H9 (cell line): Measurements from ENCODE around the gene RAB6A. TPM values are rescaled to one million over a fixed set of nuclear protein-coding genes. Genes with fewer than 3 reads are reported as not detected.

Experiments
- DNase-seq: peaks from one replicate; pipeline ENCODE4 v3.0.0-alpha.2; 2017
- H2AFZ ChIP-seq: one replicate; pipeline ENCODE4 v1.6.1; 2013; ENCODE audit warnings: mild to moderate bottlenecking, low read length, control low read depth, moderate library complexity
- H2AK5ac ChIP-seq: 2 replicates; pipeline ENCODE4 v1.6.1; 2013; ENCODE audit warnings: low read length, control low read depth, mixed read lengths; ENCODE audit not compliant: insufficient read length
- H2BK120ac ChIP-seq: one replicate; pipeline ENCODE4 v1.6.1; 2013; ENCODE audit warnings: low read depth, mild to moderate bottlenecking, low read length, control low read depth, inconsistent platforms; ENCODE audit not compliant: poor library complexity, severe bottlenecking
- H2BK12ac ChIP-seq: 2 replicates; pipeline ENCODE4 v1.6.1; 2013; ENCODE audit warnings: low read length, control low read depth, mixed read lengths, low read depth; ENCODE audit not compliant: insufficient read length
- H2BK15ac ChIP-seq: 2 replicates; pipeline ENCODE4 v1.6.1; 2013; ENCODE audit warnings: low read depth, low read length, control low read depth
- H2BK20ac ChIP-seq: one replicate; pipeline ENCODE4 v1.6.1; 2013; ENCODE audit warnings: low read depth, mild to moderate bottlenecking, low read length, control low read depth, inconsistent platforms; ENCODE audit not compliant: poor library complexity, severe bottlenecking
- H2BK5ac ChIP-seq: 2 replicates; pipeline ENCODE4 v1.6.1; 2013; ENCODE audit warnings: low read length, control low read depth, mixed read lengths; ENCODE audit not compliant: insufficient read length
- H3K14ac ChIP-seq: 2 replicates; pipeline ENCODE4 v1.6.1; 2013; ENCODE audit warnings: low read length, control low read depth; ENCODE audit not compliant: insufficient read depth
- H3K18ac ChIP-seq: 2 replicates; pipeline ENCODE4 v1.6.1; 2013; ENCODE audit warnings: low read depth, mild to moderate bottlenecking, mixed read lengths, low read length, control low read depth; ENCODE audit not compliant: insufficient read length
- H3K23ac ChIP-seq: 2 replicates; pipeline ENCODE4 v1.6.1; 2013; ENCODE audit warnings: low read length, control low read depth, mixed read lengths, low read depth; ENCODE audit not compliant: insufficient read length
- H3K23me2 ChIP-seq: 2 replicates; pipeline ENCODE4 v1.6.1; 2013; ENCODE audit warnings: low read depth, mild to moderate bottlenecking, mixed read lengths, low read length, control low read depth; ENCODE audit not compliant: insufficient read length, poor library complexity, severe bottlenecking
- H3K27ac ChIP-seq: 2 replicates; pipeline ENCODE4 v1.5.1; 2013; ENCODE audit warnings: low read length, control low read depth, mixed read lengths, low read depth; ENCODE audit not compliant: insufficient read length
- H3K27me3 ChIP-seq: 2 replicates; pipeline ENCODE4 v1.6.1; 2013; ENCODE audit warnings: low read length, control low read depth, inconsistent platforms; ENCODE audit not compliant: insufficient read depth
- H3K4ac ChIP-seq: 2 replicates; pipeline ENCODE4 v1.6.1; 2013; ENCODE audit warnings: low read depth, mild to moderate bottlenecking, control low read depth, inconsistent platforms, low read length, moderate library complexity
- H3K4me1 ChIP-seq: 2 replicates; pipeline ENCODE4 v1.6.1; 2013; ENCODE audit warnings: low read length, control low read depth, inconsistent platforms; ENCODE audit not compliant: insufficient read depth
- H3K4me2 ChIP-seq: 2 replicates; pipeline ENCODE4 v1.6.1; 2013; ENCODE audit warnings: low read length, control low read depth, mixed read lengths; ENCODE audit not compliant: insufficient read length, insufficient read depth
- H3K56ac ChIP-seq: 2 replicates; pipeline ENCODE4 v1.6.1; 2013; ENCODE audit warnings: low read depth, mild to moderate bottlenecking, mixed read lengths, low read length, control low read depth; ENCODE audit not compliant: insufficient read length
- H3K79me1 ChIP-seq: 2 replicates; pipeline ENCODE4 v1.6.1; 2013; ENCODE audit warnings: low read depth, mild to moderate bottlenecking, moderate library complexity, low read length, control low read depth, inconsistent platforms; ENCODE audit not compliant: insufficient read depth, poor library complexity, severe bottlenecking
- H3K79me2 ChIP-seq: 2 replicates; pipeline ENCODE4 v1.6.1; 2013; ENCODE audit warnings: low read length, control low read depth, inconsistent platforms; ENCODE audit not compliant: insufficient read depth
- H3K9ac ChIP-seq: 2 replicates; pipeline ENCODE4 v1.6.1; 2013; ENCODE audit warnings: low read length, control low read depth, mixed read lengths; ENCODE audit not compliant: insufficient read length; ENCODE audit errors: extremely low read depth
- H3K9me3 ChIP-seq: one replicate; pipeline ENCODE4 v1.6.1; 2013; ENCODE audit warnings: low read depth, low read length, inconsistent platforms; ENCODE audit not compliant: control insufficient read depth
- H3T11ph ChIP-seq: one replicate; pipeline ENCODE4 v1.6.1; 2013; ENCODE audit warnings: mild to moderate bottlenecking, low read length, control low read depth, inconsistent platforms
- H4K20me1 ChIP-seq: one replicate; pipeline ENCODE4 v1.6.1; 2013; ENCODE audit not compliant: control insufficient read depth, insufficient read length, insufficient read depth
- H4K5ac ChIP-seq: 2 replicates; pipeline ENCODE4 v1.6.1; 2013; ENCODE audit warnings: low read depth, mild to moderate bottlenecking, mixed read lengths, low read length, control low read depth; ENCODE audit not compliant: insufficient read length
- H4K8ac ChIP-seq: replicated peaks from 2 replicates; pipeline ENCODE4 v1.6.1; 2013; ENCODE audit warnings: low read length, control low read depth, mixed read lengths, low read depth; ENCODE audit not compliant: insufficient read length
- H4K91ac ChIP-seq: 2 replicates; pipeline ENCODE4 v1.6.1; 2013; ENCODE audit warnings: low read depth, mild to moderate bottlenecking, moderate library complexity, mixed read lengths, low read length, control low read depth; ENCODE audit not compliant: insufficient read length
- H3K27ac Mint-ChIP-seq, 3 experiments: 2 replicates in 2 of 3; 3 replicates in 1 of 3; pipeline ENCODE4 v1.8.0; 2020 to 2021; ENCODE audit warnings: mixed read lengths in 3 of 3, mild to moderate bottlenecking in 1 of 3, moderate library complexity in 1 of 3
- H3K27me3 Mint-ChIP-seq: 2 replicates; pipeline ENCODE4 v1.8.0; 2021; ENCODE audit warnings: low read depth, mild to moderate bottlenecking, moderate library complexity, mixed read lengths
- H3K36me3 Mint-ChIP-seq, 3 experiments: 2 replicates in 2 of 3; 3 replicates in 1 of 3; pipeline ENCODE4 v1.8.0; 2020 to 2021; ENCODE audit warnings: low read depth in 3 of 3, mixed read lengths in 3 of 3; ENCODE audit not compliant: insufficient read depth in 1 of 3
- H3K4me1 Mint-ChIP-seq, 2 experiments: 2 replicates each; pipeline ENCODE4 v1.8.0; 2020; ENCODE audit warnings: mixed read lengths in 2 of 2
- H3K4me3 Mint-ChIP-seq, 2 experiments: 2 replicates in 1 of 2; 3 replicates in 1 of 2; pipeline ENCODE4 v1.8.0; 2020 to 2021; ENCODE audit warnings: mild to moderate bottlenecking in 2 of 2, mixed read lengths in 2 of 2, moderate library complexity in 1 of 2
- H3K9me3 Mint-ChIP-seq, 2 experiments: 2 replicates in 1 of 2; 3 replicates in 1 of 2; pipeline ENCODE4 v1.8.0; 2020; ENCODE audit warnings: mild to moderate bottlenecking in 2 of 2, mixed read lengths in 2 of 2, moderate library complexity in 1 of 2
- CTCF ChIP-seq: fragments of 200-600 bp; sonication (generic); conservative IDR thresholded peaks from 3 replicates; pipeline ENCODE4 v1.8.0; 2021; ENCODE audit warnings: antibody characterized with exemption, mild to moderate bottlenecking
- WGBS: extraction: QIAGEN DNeasy Blood & Tissue Kit; methylation state at CpG from one replicate; pipeline ENCODE4 v1.1.7; 2013; ENCODE audit warnings: missing lambda C conversion rate, low lambda C conversion rate, mixed read lengths; ENCODE audit not compliant: insufficient read length; ENCODE audit errors: extremely low coverage; 5-methylcytosine and 5-hydroxymethylcytosine counted together
- total RNA-seq: library from RNA; stranded (reverse); gene quantifications from 2 replicates; pipeline ENCODE4 v1.2.1, GENCODE V29; 2021

RAB6A gene
- total RNA-seq, 1 experiment from 2014 or later: 72.8 TPM

GRCh38 chr11:73662445-73663157 lies 98.3 kb downstream of the RAB6A start:
- no peak for TF ChIP-seq CTCF
- Mint-ChIP-seq H3K9me3 (no peaks in the 10 kb centered on the region; a peak in 1 of 5 replicates), H3K27ac (no peak overlapping the region; a peak in 1 of 7 replicates), H3K27me3 (peaks cover 20% of the 10 kb centered on the region), H3K36me3 (peaks cover 0 to 7% (median 2%) of the 10 kb centered on the region in 3 experiments; a peak in 3 of 7 replicates), H3K4me3 (0 out of 5 replicates have a peak overlapping the region, but pooled peaks of 1 of the 2 experiments have one; percentile 48), H3K4me1 (peaks cover 16 to 18% of the 10 kb centered on the region in 2 experiments)
- H2BK5ac ChIP-seq: no peak overlapping the region
- H4K8ac ChIP-seq: no peak overlapping the region
- no peak overlapping the region for H2AFZ ChIP-seq
- H3K27me3 ChIP-seq: peaks cover 3% of the 10 kb centered on the region; the same call in 1 of the 2 replicates
- H3K79me2 ChIP-seq: no peaks in the 10 kb centered on the region
- H4K5ac ChIP-seq: no peak overlapping the region
- no peak overlapping the region for H3K4me2 ChIP-seq
- no peak overlapping the region for H2BK15ac ChIP-seq
- H4K20me1 ChIP-seq: no peaks in the 10 kb centered on the region
- no peaks in the 10 kb centered on the region; the same call in 1 of the 2 replicates for H3K4me1 ChIP-seq
- no CpG with 5 or more reads among the region's 3 CpGs for WGBS
- no peak overlapping the region for H2BK120ac ChIP-seq
- no peak overlapping the region for H3K9ac ChIP-seq
- H3K9me3 ChIP-seq: no peaks in the 10 kb centered on the region
- no peak overlapping the region for H2AK5ac ChIP-seq
- H3K23ac ChIP-seq: no peak overlapping the region
- no peak overlapping the region for H2BK20ac ChIP-seq
- no peak overlapping the region for H3K14ac ChIP-seq
- no peak overlapping the region for H3K27ac ChIP-seq
- H2BK12ac ChIP-seq: no peak overlapping the region
- no peak overlapping the region for H4K91ac ChIP-seq
- H3K4ac ChIP-seq: no peak overlapping the region
- H3K79me1 ChIP-seq: no peaks in the 10 kb centered on the region
- H3K23me2 ChIP-seq: peaks cover 6% of the 10 kb centered on the region
- DNase-seq: no peak
- no peak overlapping the region for H3T11ph ChIP-seq
- H3K18ac ChIP-seq: no peak overlapping the region
- H3K56ac ChIP-seq: no peak overlapping the region
